GM19468 (cell line): ENCODE data around the gene LIPC.

ENCODE experiments used
- ATAC-seq: cut with Tn5 transposase; IDR thresholded peaks from one replicate; pipeline ENCODE4 v1.9.1; 2021; ENCODE audit warnings: mild to moderate bottlenecking, moderate library complexity, moderate number of reproducible peaks; ENCODE audit not compliant: unreplicated experiment; ENCODE audit errors: extremely low read depth

Gene LIPC

DNA sequence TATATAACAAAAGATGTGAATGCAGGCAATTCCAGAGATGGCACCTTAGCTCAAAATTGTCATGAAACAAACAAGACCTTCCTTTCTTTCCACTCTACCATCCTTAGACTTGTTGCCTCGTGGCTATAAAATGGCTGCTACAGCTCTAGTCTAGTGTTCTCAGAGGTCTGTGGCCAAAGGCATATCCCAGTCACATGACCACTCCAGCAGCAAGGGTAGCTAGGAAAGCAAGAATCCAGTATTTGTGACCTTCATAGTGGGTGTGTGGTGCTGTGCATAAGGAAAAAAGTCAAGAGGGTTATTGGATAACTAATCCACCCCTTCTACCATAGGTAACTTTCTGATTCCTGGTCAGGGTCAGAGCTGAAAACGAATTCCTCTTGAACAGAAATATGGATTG, 27.1 kb upstream of the LIPC start:
- no peak for ATAC-seq

GRCh38 chr15:58405865-58406264, 25.9 kb upstream of the LIPC start:
- ATAC-seq: no peak

DNA sequence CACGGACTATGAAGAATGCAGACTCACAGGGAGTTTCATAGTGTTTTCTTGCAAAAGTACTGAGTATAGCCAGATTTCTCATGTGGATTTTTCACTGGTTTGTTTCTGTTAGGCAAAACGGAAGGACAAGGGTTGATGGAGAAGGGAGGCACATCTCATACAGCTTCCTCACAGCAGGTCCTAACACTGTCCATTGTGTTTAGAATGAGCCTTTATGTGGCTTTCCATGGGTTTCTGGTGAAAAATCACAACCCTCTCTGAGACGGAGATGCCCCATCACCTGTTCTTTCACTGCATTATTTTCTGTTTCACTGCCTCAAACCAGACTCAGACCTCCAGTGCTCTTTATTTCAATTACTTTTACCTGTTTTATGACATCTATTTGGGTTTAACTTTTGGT, 25.0 kb upstream of the LIPC start:
- no peak for ATAC-seq

DNA sequence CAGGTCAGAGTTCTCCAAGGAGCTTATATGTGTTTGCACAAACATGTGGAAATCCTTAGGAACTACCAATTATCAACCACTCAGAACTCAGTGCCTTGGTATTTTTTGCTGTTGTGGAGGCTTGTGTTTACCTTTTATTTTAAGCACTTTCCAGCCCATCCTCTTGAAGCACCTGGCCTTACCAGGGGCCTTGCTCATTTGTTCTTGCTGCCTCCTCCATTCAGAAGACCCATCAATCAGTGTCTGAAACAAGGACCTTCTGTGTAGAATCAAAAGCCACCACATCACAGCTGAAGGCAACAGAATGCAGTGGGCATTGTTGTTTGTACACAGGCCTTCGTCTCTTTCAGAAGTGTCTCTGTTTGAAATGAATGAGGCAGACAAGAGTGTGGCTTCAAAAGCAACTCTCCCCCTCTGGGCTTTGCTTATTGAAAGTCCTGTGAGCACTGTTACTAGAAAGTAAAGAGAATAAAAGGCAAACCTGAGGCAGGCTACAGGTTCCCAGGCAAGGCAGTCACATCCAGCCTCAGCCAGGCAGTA, 24.5 kb upstream of the LIPC start:
- no peak for ATAC-seq

DNA sequence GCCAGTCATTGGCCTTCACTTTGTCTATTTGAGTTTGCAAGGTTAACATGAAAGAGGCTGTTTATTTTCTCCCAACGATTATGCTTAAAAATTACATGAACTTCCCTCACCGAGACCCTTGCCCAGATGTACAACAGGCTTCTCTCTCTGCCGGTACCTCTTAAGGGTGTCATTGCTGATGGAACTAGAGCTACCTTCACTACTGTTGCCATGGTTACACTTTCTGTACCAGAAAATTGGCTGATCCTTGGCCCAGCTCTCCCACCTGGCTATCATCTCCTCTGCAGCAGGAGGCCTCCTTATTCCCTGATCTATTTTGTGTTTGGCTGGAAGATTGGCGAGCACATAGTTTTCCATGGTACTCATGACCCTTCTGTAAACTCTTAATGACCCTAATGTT, 24.0 kb upstream of the LIPC start:
- no peak for ATAC-seq

DNA sequence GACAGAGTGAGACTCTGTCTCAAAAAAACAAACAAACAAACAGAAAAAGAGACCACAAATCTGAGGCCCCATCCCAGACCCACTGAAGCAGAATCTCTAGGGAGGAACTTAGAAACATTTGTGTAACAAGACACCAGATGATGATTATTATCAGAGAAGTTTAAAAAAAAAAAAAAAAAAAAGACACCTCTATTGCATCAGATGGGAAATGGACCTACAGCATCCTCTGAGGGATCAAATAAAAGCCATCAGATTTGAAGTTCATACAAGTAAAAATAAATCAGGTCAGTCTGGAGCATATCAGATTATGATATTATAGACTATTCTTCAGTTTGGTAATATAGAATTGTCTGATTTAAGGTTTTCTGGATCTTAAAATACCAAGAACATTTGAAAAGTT, 21.9 kb upstream of the LIPC start:
- ATAC-seq: no peak

DNA sequence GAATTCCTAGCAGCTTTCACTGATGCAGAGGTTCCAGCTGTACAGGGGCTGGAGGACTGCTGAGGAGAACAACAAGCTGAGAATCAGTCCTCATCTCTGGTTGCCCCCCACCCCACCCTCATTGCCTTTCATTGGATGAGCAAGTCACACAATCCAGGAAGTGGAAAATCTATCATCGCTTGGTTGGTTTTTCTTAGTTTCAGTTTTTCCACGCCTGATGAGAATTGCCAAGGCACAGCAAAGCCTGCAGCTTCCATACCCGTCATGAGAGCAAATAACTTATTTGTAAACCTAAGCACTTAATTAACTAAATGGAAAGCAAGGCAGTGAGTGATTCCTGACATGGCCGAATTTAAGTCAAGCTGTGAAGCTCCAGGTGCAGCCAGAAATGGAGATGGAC, 21.4 kb upstream of the LIPC start:
- ATAC-seq: no peak

DNA sequence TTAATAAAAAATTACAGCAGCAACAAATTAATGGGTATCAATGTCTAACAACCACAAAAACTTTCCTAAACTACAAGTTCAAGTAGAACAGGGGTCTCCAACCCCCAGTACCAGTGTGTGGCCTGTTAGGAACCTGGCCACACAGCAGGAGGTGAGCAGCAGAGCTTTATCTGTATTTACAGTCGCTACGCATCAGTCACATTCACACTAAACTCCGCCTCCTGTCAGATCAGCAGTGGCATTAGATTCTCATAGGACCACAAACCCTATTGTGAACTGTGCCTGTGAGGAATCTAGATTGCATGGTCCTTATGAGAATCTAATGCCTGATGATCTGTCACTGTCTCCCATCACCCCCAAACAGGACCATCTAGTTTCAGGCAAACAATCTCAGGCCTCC, 18.5 kb upstream of the LIPC start:
- ATAC-seq: no peak

DNA sequence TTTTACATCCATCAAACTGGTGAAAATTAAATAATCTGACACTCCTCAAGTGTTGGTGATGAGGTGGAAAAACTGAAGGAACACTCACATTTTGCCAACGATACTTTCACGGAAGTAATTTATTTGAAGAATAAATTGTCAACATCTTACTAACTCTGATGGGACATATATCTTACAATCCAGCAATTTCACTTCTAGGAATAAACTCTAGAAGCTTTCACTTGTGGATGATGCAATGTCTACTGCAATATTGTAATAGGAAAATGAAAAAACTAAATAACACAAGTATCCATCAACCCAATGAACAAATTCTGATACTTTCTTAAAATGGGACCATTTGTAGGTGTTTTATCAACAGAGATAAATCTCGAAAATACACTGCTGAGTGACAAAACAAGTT, 16.2 kb upstream of the LIPC start:
- ATAC-seq: no peak

GRCh38 chr15:58416963-58417362, 14.8 kb upstream of the LIPC start:
- ATAC-seq: no peak

GRCh38 chr15:58418135-58418534, 13.7 kb upstream of the LIPC start:
- ATAC-seq: no peak

GRCh38 chr15:58419803-58420524, 11.8 kb upstream of the LIPC start:
- no peak for ATAC-seq

DNA sequence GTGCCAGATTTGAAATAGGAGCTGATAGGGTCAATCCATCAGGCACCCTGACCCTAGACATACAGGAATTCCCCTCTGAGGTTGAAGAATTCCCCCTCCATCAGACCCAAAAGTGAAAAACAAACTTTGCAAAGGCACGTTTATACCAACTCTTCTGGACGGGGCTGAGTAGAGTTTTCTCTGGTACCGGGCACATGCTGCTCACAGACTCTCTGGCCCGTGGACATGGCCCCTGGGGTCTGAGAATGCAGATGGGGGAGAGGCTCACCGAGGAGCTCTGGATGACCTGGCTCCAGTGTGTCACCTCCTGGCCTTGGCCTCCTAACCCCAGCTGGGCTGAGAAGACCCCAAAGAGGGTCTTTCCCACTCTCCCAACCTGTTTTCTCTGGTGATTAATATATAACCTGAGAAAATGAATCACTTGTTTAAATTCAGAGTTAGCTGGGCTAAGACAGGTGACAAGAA, 11.2 kb upstream of the LIPC start:
- no peak for ATAC-seq

GRCh38 chr15:58423205-58423604, 8.6 kb upstream of the LIPC start:
- ATAC-seq: no peak

DNA sequence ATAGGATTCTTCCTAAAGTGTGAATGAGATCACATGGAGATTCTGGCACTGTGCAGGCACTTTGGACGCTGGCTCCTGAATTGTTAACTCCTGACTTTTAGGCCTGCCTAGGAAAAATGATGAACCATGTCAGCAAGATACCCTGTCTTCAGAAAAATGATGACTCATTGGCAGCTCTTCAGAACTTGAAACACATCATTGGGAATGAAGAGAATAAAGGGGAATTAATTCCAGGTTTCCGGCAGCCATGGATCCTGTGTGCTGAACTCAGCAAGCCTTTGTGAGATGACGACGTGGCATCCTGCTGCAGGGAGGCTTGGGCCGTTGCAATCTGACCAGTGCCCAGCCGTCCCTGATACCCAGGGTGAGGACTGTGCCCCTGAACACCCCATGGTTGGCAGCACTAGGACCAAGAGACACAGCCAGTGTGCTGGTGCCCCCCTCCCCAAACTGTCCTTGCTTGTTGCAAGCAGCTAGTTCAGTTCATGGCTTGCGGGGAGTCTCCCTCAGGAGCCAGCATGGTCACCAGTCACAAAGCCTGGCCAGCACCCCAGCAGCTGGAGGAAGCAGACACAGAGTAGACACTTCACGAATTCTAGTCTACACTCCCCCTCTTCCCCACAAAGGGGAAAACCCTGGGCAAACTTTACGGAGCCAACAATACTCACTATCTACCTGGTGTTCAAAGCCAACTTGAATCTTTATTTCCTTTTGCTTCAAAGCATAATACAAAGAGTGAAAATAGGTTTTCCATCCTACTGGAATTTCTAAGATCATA, 7.8 kb upstream of the LIPC start:
- no peak for ATAC-seq

DNA sequence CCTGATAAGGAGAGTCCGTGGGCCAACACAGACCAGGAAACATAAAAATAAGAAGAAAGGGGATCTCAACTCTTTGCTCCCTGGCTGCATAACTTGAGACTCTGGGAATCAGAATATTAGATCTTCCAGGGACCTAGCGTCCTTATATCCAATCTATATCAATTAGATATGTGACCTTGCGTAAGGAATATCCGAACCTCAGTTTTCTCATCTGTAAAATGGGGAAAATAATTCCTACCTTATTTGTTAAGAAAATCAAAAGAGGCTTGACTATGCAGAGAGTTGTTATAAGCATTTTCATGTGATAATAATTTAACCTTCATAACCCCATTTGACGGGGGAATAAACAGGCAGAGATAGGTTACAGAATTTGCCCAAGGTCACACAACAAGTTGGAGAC, 7.1 kb upstream of the LIPC start:
- no peak for ATAC-seq

DNA sequence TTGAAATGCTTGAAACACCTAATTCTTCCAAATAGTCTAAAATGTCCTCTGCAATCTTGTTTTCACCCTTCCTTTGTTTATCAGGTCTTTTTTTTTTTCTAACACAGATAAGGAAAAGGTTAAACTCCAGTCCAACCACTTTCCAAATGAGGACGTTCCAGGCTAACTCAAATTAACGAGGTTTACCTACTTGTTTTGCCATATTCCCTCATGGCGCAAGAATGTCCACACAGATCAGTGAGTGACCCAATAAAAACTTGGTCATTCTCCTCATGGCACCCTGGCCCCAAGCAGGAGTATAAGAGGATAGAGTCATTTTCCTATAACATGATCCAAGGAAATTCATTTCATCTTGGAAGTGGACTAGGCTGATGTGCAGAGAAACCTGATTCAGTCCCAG, 6.6 kb upstream of the LIPC start:
- ATAC-seq: no peak

- no peak for ATAC-seq
Measured at GRCh38 chr15:58425834-58426233, 6.0 kb upstream of the LIPC start.

DNA sequence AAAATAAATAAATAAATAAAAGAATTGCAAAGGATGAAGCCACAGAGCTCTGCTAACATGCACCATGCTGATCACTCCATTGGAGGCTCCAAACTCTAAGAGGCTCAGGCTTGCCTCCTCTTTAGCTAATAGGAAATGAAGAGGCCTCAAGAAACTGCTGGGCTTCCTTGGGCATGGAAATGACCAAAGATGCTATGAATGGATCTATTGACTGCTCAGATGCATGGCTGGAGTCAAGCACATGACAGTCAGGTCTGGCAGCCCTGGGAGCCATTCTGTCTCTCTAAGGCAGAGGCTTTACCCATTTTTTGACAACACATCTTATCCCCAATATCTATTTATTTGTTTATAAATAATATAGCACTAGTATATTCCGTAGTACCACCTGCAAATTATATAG, 5.3 kb upstream of the LIPC start:
- no peak for ATAC-seq

DNA sequence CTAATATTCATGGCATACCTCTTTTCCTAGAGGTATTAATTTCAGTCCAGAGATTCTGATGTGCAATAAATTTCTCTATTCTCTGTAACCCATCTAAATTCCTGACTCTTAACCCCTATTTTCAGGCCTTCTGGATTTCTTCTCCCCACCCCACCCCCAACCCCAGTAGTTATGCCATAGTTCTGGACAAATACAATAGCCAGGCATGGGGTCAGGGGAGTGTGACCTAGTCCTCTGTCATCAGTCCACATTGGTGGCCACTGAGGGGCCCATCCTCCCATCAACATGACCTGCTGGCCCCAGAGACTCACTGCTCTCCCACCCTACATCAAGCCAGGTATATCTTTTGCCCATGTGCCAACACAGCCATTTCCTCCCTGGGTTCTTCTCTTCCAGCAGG, 3.8 kb upstream of the LIPC start:
- no peak for ATAC-seq

GRCh38 chr15:58430224-58430787, 1.5 kb upstream of the LIPC start:
- ATAC-seq: no peak
